NCI-H748 treated with DMSO at 0.1 percent for 48 hours (cell line): ENCODE measurements around the gene SH2B3.
"Not testable (repeated sequence)": the region's sequence is repeated elsewhere in the genome, so short reads cannot be mapped to it uniquely, and the experiment has no call there.

Experiments used
- DNase-seq: peaks from one replicate; lab custom pipeline; 2025; lab: John Stamatoyannopoulos, UW

SH2B3 gene

GRCh38 chr12:111458546-111459172 is 52.9 kb downstream of the SH2B3 start:
- DNase-seq, result no peak

GRCh38 chr12:111460111-111460510 is 54.4 kb downstream of the SH2B3 start:
- not testable (repeated sequence) for DNase-seq

- DNase-seq, result no peak
Measured at GRCh38 chr12:111462210-111462769, 56.6 kb downstream of the SH2B3 start.

- DNase-seq, result no peak
Measured at GRCh38 chr12:111467092-111467856, 61.6 kb downstream of the SH2B3 start.

- DNase-seq, result no peak
Measured at GRCh38 chr12:111467857-111468241, 62.1 kb downstream of the SH2B3 start.

DNA sequence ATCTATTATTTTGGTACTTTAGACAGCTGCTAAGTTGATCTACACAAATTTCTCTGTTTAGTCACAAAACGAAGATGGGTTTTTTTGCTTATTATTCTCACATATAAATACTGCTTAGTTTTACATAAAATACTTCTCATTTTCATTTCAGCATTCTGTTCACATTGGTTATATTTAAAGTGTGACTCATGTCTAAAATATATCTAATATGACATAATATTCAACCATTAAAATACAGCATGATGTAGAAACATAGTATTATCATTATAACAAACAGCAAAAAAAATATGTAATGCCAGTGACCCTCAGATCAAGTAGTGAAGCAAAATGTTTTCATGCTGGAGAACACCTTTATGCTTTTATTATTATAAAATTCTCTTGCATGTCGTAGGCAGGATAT is 63.7 kb downstream of the SH2B3 start:
- no peak for DNase-seq

- no peak for DNase-seq
Measured at GRCh38 chr12:111471236-111471635, 65.5 kb downstream of the SH2B3 start.

GRCh38 chr12:111482462-111482861 is 76.7 kb downstream of the SH2B3 start:
- DNase-seq, result no peak

GRCh38 chr12:111488271-111488670 is 82.5 kb downstream of the SH2B3 start:
- DNase-seq, result no peak

GRCh38 chr12:111488798-111489197 is 83.1 kb downstream of the SH2B3 start:
- DNase-seq, result no peak

- not testable (repeated sequence) for DNase-seq
Measured at GRCh38 chr12:111492979-111493378, 87.3 kb downstream of the SH2B3 start.

- DNase-seq, result no peak
Measured at GRCh38 chr12:111494676-111495075, 89.0 kb downstream of the SH2B3 start.
